Spleen (tissue), 7 donors: ENCODE data around the gene CLEC4D.
"Not testable (repeated sequence)": the region's sequence is repeated elsewhere in the genome, so short reads cannot be mapped to it uniquely, and the experiment has no call there.

Experiments
- CTCF ChIP-seq, 11 experiments: fragments of 200-600 bp in 7 of 11; fragments of 450-650 bp in 4 of 11; sonication (generic) in 4 of 11; IDR thresholded peaks in 8 of 11; conservative IDR thresholded peaks in 3 of 11; 1 replicate in 7 of 11; 2 replicates in 4 of 11; pipeline versions ENCODE4 v1.4.0 to v1.8.0; 2016 to 2021; ENCODE audit warnings: antibody characterized with exemption in 11 of 11, inconsistent platforms in 4 of 11, mild to moderate bottlenecking in 1 of 11
- POLR2A ChIP-seq, 3 donors: fragments of 450-650 bp; IDR thresholded peaks; one replicate each; pipeline ENCODE4 v1.5.1; 2017; ENCODE audit warnings: antibody characterized with exemption in 3 of 3, mild to moderate bottlenecking in 1 of 3
- POLR2AphosphoS5 ChIP-seq, 3 donors: sonication (generic); formaldehyde crosslinking; IDR thresholded peaks; one replicate each; pipeline ENCODE4 v1.5.1; 2017; ENCODE audit warnings: antibody characterized with exemption in 3 of 3
- donor health status: DM: no; HTN: no; CAD: no; lungs with moderate emphysema.
- donor health status: DM: no; HTN: no; CAD: no.
- donor health status: DM: no; HTN: no; CAD: no.

GRCh38 chr12:8540831-8541230 is 27.5 kb downstream of the CLEC4D start, which contains the start of gene CLEC4E:
- TF ChIP-seq CTCF (IDR thresholded peaks at IDR 0.05 in 8 of 11, conservative IDR thresholded peaks at IDR 0.05 in 3 of 11); POLR2A (IDR thresholded peaks at IDR 0.05); POLR2AphosphoS5 (IDR thresholded peaks at IDR 0.05): not testable (repeated sequence)
